GM18505 (cell line): ENCODE data around the gene DCUN1D2.

Experiments
- ATAC-seq: cut with Tn5 transposase; IDR thresholded peaks from one replicate; pipeline ENCODE4 v1.9.1; 2021; ENCODE audit not compliant: unreplicated experiment
- POLR2A ChIP-seq: IDR thresholded peaks from 4 replicates; pipeline ENCODE4 v1.6.1; 2011; ENCODE audit warnings: borderline replicate concordance; ENCODE audit not compliant: insufficient read depth, insufficient read length; ENCODE audit errors: extremely low read depth

The DCUN1D2 gene

GRCh38 chr13:113430378-113431110 is 60.0 kb downstream of the DCUN1D2 start:
- no peak for TF ChIP-seq POLR2A
- no peak for ATAC-seq

- no peak for ATAC-seq
- no peak for TF ChIP-seq POLR2A
Observed at GRCh38 chr13:113429608-113429985, 60.9 kb downstream of the DCUN1D2 start.

- TF ChIP-seq POLR2A, result no peak
- no peak for ATAC-seq
Observed at GRCh38 chr13:113428871-113429607, 61.5 kb downstream of the DCUN1D2 start.

DNA sequence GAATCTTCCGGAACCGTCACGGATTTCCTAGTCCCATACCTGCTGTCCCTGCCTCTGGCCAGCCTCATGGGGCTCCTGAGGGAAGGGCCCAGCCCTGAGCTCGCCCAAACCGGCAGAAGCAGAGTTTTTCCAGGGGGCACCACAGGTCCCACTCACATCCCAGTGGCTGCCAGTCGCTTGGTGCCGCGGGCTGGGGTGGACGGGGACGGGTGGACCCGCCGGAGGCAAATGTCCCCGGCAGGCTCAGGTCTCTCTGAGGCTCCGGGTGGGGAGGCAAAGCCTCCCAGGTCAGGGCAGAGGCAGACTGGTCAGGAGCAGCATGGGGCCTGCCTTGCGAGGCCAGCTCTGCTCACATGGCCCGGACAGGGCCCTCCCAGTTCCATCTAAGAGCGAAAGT is 62.0 kb downstream of the DCUN1D2 start:
- no peak for ATAC-seq
- no peak for TF ChIP-seq POLR2A

DNA sequence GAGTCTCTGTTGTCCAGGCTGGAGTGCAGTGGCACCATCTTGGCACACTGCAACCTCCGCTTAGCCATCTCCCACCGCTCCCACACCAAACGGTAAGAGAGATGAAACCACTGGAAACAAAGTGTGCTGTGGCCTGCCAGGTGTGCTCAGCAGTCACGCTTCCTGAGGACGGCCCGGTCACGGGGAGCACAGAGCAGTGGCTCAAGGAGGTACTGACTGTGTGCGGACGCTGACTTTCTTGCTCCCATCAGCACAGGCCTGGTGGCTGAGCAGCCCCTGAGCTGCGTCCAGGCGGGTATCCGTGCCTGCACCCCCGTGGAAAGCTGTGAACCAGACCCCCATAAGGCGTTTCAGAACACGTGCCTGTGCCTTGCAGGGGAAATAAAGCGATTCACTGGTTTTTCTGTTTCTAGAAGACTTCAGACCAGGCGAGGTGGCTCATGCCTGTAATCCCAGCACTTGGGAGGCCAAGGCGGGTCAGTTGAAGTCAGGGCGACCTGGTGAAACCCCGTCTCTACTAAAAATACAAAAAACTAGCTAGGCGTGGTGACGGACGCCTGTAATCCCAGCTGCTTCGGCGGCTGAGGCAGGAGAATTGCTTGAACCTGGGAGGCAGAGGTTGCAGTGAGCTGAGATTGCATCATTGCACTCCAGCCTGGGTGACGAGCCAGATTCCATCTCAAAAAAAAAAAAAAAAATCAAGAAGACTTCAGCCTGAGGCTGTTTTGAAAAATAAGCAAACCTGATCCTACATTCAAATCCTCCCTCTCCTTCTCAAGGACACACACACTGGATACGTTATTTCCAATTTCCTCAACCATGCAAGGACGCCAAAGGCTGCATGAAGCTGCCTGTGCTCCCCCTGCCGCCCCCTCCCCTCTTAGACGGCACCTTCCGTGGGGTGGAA is 62.7 kb downstream of the DCUN1D2 start:
- no peak for ATAC-seq
- no peak for TF ChIP-seq POLR2A

GRCh38 chr13:113426591-113426986 is 63.9 kb downstream of the DCUN1D2 start:
- TF ChIP-seq POLR2A, result no peak
- no peak for ATAC-seq

GRCh38 chr13:113425941-113426590 is 64.4 kb downstream of the DCUN1D2 start:
- ATAC-seq, result no peak
- no peak for TF ChIP-seq POLR2A

GRCh38 chr13:113423520-113424163 is 66.9 kb downstream of the DCUN1D2 start:
- no peak for ATAC-seq

GRCh38 chr13:113422807-113423519 is 67.5 kb downstream of the DCUN1D2 start:
- ATAC-seq, result no peak
- TF ChIP-seq POLR2A, result no peak

More at GRCh38 chr13:113423520-113424163, 66.9 kb downstream of the DCUN1D2 start:
- TF ChIP-seq POLR2A, result no peak

DNA sequence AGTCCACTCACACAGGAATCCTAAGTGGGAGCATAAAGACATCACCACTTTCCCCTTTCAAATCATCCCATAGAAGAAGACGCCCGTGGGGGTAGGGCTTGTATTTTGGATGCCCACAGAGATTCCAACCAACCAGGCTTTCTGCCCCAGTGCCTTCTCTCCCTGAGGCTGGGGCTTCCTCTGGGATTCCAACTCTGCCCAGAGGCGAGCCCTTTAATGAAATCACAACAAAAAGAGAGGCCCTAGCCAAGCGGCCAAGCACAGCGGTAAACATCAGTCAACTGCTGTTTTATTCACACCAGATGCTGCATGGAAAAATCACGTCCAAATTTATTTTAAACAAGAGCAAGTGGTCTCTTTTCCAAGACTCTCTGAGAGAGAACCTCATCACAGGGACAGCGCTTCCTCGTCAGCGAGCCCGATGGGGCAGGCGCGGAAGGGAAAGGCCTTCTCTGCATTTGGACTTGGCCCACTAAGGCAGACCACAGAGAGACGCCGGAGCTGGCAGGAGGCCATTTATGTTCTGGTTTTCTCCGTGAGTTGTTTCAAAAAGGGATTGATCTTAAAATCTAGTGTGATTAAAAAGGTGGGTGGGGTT is 68.7 kb downstream of the DCUN1D2 start:
- no peak for ATAC-seq
- no peak for TF ChIP-seq POLR2A

DNA sequence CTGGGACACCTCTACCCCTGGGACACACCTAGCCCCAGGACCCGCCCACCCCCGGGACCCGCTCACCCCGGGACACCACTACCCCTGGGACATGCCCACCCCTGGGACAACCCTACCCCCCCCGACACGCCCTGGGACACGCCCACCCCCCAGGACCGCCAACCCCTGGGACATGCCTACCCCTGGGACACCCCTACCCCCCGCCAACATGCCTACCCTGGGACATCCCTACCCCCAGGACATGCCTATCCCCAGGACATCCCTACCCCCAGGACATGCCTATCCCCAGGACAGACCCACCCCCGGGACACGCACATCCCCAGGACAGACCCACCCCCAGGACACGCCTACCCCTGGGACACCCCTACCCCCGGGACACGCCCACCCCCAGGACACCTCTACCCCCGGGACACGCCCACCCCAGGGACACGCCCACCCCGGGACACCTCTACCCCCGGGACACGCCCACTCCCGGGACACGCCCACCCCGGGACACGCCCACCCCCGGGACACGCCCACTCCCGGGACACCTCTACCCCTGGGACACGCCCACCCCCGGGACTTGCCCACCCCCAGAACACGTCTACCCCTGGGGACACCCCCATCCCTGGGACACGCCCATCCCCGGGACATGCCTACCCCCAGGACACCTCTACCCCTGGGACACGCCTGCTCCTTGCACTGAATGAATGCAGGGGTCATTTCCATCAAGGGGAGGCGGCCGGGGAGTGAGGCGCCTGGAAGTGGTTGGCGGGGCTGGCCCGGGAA is 69.5 kb downstream of the DCUN1D2 start:
- no peak for ATAC-seq

More for the DNA sequence above, 69.5 kb downstream of the DCUN1D2 start:
- TF ChIP-seq POLR2A, result no peak
